HG02852 (cell line): Measurements from ENCODE around the gene CCDC8.
"Not testable (repeated sequence)": the region's sequence is repeated elsewhere in the genome, so short reads cannot be mapped to it uniquely, and the experiment has no call there.

Source experiments
- ATAC-seq: cut with Tn5 transposase; IDR thresholded peaks from one replicate; pipeline ENCODE4 v1.9.1; 2021; ENCODE audit warnings: mild to moderate bottlenecking, moderate library complexity; ENCODE audit not compliant: unreplicated experiment

CCDC8 gene

DNA sequence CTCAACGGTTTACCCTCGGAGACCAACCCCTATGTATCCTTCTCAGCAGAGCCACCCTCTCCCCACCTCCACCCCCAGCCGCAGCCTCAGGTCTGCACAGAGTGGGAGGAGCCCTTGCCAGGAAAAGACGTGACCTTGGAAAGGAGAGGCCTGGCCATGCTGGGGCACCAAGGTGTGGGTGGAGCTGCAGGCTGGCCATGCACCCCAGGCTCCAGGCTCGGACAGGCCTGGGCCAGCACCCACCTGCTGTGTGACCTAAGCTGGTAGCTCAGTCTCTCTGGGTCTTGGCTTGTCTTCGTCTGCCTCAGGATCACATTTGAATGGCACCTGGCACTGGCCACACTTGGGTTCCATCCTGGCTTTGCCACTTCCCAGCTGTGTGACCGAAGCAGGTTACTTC is 29.5 kb downstream of the CCDC8 start:
- ATAC-seq, result no peak

- no peak for ATAC-seq
Measured at GRCh38 chr19:46383171-46383815, 30.1 kb downstream of the CCDC8 start.

DNA sequence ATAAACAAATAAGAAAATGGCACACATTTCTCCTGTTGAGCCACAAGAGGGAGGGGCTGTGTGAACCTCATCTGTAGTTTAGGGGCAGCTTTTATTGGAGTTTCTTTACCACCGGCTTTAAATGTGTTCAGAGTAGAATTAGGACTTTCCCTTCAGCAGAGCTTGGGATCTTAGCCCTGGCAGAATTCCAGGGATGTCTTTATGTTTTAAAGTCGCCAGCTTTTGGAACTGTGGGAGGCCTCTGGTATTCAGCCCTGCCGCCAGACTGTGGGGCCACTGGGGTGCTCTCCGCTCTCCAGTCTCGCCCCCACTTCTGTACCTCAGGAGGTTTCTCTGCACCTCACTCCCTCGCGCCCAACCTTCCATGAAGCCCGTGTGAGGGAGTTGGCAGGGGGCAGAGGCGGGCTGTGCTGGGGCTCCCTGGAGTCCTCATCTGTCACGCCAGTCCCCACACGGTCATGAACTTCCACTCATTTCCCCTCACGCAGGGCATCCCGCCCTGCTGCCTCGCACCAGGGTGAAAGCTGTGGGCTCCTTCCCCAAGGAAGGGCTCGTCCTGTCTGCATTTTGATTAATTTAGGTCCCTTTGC is 31.5 kb downstream of the CCDC8 start:
- ATAC-seq, result no peak

DNA sequence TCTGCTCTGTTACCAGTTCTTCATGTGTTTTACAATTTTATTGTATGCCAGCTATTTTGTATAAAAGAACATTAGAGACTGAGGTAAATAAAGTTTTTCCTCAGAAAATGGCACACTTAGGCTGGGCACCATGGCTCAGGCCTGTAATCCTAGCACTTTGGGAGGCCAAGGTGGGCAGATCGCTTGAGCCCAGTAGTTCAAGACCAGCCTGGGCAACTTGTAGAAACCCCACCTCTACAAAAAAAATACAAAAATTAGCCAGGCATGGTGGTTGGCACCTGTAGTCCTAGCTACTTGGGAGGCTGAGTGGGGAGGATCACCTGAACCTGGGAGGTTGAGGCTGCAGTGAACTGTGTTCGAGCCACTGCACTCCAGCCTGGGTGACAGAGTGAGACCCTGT is 32.0 kb downstream of the CCDC8 start:
- no peak for ATAC-seq

GRCh38 chr19:46380690-46381089 is 32.7 kb downstream of the CCDC8 start:
- no peak for ATAC-seq

- no peak for ATAC-seq
Measured at GRCh38 chr19:46378268-46378667, 35.1 kb downstream of the CCDC8 start.

GRCh38 chr19:46376241-46377153 is 36.9 kb downstream of the CCDC8 start:
- no peak for ATAC-seq

DNA sequence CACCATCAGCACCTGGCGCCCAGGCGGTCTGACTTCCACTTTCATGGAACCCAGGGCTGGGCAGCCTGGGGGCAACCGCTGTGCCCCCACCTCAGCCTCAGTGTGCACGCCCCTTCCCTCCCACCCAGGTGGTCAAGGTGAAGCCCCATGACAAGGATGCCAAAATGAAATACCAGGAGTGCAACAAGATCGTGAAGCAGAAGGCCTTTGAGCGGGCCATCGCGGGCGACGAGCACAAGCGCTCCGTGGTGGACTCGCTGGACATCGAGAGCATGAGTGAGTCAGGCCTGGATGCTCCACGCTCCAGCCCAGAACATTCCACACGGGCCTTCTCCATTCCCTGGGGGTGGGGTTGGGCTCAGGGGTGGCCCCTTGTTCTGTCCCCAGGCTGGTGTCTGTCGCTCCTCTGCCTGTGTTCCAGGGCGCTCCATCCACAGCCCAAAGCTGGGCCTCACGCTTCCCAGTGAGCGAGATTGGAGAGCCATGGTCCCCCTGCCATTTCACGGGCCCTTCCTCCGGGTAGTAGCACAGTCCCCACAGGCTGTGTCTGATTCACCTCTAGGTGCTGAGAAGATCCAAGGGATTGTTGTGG is 37.8 kb downstream of the CCDC8 start:
- ATAC-seq, result not testable (repeated sequence)

GRCh38 chr19:46374536-46375475 is 38.6 kb downstream of the CCDC8 start:
- no peak for ATAC-seq

DNA sequence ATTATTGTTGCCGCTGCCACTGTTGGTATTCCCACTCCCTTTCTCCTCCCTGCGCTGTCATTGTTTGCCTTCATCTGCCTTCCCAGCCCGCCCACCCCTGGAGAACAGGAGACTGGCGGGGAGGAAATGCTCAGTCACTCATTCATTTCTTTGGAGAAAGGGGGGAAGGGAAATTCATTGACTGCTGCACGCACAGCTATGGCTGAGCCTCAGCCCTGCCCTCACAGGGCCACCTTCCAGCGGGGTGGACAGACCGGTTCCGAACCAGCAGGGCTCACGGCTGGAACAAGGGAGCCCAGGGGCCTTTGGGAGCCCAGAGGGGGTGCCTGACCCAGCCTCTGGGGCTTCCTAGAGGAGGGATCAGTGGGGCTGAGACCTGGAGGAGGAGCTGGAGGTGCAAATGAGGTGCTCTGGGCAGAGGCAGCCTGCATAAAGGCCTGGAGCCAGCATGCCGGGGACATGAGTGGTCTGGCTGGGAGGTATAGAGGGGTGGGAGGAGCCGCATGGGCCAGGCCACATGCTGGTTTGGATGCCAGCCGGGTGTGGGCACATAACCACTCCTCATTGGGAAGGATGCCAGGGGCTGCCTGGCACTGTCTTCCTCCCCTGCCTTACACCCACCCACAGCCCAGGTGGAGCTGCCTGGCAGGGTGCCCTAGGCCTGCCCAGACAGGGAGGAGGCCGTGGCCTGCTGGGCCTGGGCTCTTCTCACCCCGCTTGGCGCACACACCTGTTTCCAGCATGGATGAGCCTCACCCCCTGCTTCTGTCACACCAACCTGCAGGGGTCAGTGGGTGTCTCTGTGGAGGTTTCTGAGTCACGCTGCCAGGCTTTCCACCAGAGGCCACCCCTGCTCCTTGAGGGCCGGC is 39.6 kb downstream of the CCDC8 start:
- no peak for ATAC-seq

DNA sequence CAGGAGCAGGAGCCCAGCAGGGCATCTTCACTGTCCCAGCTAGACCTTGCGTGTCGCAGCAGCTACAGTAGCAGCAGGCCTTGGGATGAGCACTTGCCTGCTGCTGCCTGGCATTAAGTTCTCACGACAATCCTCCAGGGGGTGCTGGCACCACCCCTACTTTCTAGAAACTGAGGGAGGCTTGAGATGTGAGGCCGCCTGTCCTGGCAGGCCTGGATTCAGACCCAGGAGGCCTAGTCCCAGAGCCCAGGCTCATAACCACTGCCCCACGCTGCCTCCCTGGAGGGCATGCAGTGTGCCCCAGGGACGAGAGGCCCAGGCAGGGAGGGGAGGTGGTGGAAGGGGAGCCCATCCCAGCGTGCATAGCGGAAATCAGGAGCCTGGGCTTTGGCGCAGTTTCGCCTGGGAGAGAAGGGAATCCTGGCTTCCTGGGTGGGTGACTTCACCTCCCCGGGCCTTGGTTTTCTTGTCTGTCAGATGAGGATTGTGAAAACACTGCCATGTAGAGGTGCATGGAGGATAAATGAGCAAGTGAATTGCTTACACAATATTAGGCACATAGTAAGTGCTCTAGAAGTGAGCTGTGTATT is 40.4 kb downstream of the CCDC8 start:
- no peak for ATAC-seq

GRCh38 chr19:46371371-46371901 is 41.9 kb downstream of the CCDC8 start:
- ATAC-seq, result no peak

DNA sequence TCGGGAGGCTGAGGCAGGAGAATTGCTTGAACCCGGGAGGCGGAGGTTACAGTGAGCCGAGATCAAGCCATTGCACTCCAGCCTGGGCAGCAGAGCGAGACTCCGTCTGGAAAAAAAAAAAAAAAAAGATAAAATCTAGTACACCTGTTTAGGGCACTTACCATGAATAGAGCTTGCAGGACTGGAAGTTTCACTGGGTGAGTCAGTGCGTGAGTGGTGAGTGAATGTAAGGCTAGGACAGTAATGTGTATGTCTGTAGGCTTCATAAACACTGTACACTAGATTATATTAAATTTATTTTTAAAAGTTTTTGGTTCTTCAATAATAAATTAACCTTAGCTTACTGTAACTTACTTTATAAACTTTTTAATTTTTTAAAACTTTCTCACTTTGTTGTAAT is 43.5 kb downstream of the CCDC8 start:
- ATAC-seq, result no peak

DNA sequence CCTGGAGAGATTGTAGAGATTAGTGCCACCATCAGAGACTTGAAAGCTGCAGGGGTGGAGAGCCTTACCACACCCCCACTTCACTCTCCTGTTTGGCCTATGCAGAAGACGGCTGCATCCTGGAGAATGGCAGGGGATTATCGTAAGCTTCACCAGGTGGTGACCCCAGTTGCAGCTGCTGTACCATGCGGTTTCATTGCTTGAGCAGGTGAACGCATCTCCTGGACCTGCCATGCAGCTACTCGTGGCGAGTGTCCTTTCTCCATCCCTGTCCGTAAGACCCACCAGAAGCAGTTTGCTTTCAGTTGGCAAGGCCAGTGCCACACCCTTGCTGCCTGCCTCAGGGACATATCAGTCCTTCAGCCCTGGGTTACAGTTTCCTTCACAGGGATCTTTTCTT is 45.2 kb downstream of the CCDC8 start:
- no peak for ATAC-seq

DNA sequence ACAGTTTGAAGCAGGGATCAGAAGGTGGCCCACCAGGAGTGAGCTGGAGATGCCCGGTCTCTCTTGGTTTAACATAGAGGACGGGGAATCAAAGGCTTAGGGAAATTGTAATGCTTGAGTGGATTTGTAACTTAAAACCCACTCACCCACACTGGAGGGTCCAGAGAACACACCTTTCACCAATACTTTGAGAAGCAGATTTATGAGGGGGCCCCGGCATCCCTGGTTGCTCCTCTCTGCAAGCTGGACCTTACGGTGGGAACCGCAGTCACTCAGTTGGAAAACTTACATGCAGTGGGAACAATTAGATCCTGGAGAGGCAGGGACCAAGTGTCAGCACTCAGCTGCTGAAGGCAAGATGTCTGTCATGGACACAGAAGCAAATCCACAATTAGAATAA is 45.9 kb downstream of the CCDC8 start:
- no peak for ATAC-seq

DNA sequence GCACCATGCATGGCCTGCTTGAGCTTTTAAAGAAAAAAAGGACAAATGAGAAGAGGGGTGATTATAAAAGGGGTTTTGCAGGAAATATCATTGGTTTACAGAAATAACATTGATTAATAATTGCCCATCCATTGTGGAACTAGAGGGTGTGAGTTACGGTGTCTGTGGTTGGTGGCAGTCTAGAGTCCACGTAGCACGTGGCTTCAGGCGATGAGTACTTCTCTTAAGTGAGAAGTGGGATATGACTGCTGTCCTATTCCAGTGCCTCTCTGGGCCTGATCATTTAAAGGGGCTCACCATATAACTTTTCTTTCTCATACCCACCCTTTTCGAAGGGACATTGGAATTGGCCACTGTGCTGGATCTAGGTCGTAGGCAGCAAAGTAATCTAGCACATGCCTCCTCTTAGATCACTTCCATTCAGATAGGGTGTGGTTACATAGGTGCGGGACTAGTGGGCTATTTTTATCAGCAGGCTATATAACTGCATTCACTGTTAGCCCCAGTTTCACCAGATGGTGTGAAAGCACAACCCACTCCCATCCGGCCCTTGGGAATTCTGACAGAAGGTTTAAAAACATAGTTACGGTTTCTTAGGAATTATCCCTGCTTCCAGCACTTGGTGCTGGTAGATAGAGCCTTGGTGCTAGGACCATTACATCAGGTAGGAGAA is 46.6 kb downstream of the CCDC8 start:
- ATAC-seq, result no peak

- ATAC-seq, result no peak
Measured at GRCh38 chr19:46365561-46365960, 47.8 kb downstream of the CCDC8 start.

- ATAC-seq, result no peak
Measured at GRCh38 chr19:46364359-46364758, 49.0 kb downstream of the CCDC8 start.
